ENCODE data around the gene CC2D1A.
"Not testable (repeated sequence)": the region's sequence is repeated elsewhere in the genome, so short reads cannot be mapped to it uniquely, and the experiment has no call there.

The CC2D1A gene

DNA sequence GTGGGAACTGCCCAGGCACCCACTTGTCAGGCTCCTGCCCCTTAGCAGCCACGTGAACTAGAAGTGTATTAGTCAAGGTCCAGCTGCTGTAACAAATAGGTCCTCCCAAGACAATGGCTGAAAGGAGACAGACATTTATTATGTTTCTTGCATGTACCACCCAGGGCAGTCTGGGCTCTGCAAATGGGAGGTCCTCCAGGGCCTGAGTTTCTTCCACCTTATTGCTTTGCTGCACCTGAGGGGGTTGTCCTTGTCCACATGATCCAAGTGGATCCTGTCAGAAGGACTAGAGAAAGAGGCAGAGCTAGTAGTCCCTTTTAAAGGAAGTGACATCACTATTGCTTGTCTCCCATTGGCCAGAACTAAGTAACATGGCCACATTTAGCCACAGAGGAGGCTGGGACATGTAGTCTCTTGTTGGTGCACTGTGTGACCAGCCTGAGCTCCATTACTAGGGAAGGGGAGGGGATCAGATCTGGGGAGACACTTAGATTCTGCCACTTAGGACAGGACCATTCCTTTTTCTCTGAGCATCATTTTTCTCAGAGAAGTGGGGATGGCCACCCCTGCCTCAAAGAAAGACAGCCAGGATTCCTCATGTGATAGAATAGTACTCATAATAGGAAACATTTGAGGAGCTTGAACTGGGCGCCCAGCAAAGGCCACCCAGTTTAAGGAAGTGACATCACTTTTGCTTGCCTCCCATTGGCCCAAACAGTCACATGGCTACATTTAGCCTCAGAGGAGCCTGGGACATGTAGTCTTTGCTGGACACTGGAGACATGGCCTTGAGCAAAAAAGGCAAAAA lies 15.1 kb downstream of the CC2D1A start:
- H3K27ac ChIP-seq: peak overlapping the region in 1 of 11 experiments; percentile 5; a peak in 1 of 22 replicates
- H3K4me2 ChIP-seq: no peak overlapping the region
- H4K20me1 ChIP-seq: no peaks in the 10 kb centered on the region; a peak in 1 of 22 replicates
- H3K4me1 ChIP-seq: peaks cover 0 to 2% (median under 1%) of the 10 kb centered on the region in 10 experiments; a peak in 8 of 20 replicates
- no peaks in the 10 kb centered on the region for H3K27me3 ChIP-seq
- H3K9ac ChIP-seq: no peak overlapping the region
- no peak for TF ChIP-seq Cebpa-rat (IDR thresholded peaks at IDR 0.05)
- peaks cover 87 to 97% (median 93%) of the 10 kb centered on the region in 11 experiments for H3K36me3 ChIP-seq
- H3K9me3 ChIP-seq (replicated peaks in 1 of 11): peaks cover 7 to 16% (median 11%) of the 10 kb centered on the region in 11 experiments; a peak in 21 of 22 replicates
- H3K4me3 ChIP-seq: no peak overlapping the region

DNA sequence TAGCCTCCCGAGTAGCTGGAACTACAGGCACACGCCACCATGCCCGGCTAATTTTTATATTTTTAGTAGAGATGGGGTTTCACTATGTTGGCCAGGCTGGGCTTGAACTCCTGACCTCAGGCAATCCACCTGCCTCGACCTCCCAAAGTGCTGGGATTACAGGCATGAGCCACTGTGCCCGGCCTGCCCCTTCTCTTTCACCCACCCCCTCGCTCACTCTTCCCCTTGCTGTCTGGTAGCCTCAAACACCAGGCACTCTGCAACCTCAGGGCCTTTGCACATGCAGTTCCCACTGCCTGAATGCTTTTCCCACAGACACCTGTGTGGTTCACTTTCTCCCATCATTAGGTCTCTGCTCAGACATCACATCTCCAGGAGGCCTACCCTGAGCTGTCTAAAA lies 16.1 kb downstream of the CC2D1A start:
- not testable (repeated sequence) for H3K4me2 ChIP-seq, H3K27ac ChIP-seq, H3K4me3 ChIP-seq, H4K20me1 ChIP-seq, H3K9ac ChIP-seq, H3K27me3 ChIP-seq
- peaks cover 7 to 16% (median 11%) of the 10 kb centered on the region in 11 experiments; a peak in 21 of 22 replicates for H3K9me3 ChIP-seq (replicated peaks in 1 of 11)
- H3K4me1 ChIP-seq: peaks cover 0 to 12% (median 5%) of the 10 kb centered on the region in 10 experiments; a peak in 9 of 20 replicates
- peaks cover 89 to 97% (median 94%) of the 10 kb centered on the region in 11 experiments for H3K36me3 ChIP-seq

DNA sequence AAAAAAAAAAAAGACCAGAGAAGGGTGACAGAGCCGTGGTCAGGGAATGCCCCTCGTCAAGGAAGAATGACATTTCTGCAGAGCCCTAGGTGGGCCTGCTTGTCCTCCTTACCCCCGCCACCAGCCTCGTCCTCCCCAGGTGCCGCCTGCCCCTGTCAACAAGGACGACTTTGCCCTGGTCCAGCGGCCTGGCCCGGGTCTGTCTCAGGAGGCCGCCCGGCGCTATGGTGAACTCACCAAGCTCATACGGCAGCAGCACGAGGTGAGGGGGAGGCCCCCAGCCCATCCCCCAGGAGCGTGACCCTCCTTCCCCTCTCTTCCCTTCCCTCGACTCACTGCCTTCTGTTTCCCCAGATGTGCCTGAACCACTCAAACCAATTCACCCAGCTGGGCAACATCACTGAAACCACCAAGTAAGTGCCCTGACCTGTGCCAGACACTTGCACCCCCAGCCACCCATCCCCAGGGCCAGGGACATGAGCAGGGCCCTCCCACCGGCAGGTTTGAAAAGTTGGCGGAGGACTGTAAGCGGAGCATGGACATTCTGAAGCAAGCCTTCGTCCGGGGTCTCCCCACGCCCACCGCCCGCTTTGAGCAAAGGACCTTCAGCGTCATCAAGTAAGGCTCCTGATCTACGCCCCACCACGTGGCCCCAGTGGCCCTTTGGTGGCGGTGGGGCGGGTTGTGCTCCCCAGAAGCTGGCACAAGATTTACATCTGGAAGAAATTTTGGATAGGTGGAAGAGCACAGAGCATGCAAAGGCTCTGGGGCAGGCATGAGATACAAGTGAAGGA lies 17.4 kb downstream of the CC2D1A start:
- H3K9ac ChIP-seq: no peak overlapping the region
- peaks cover 7 to 16% (median 11%) of the 10 kb centered on the region in 11 experiments; a peak in 21 of 22 replicates for H3K9me3 ChIP-seq (replicated peaks in 1 of 11)
- H3K27me3 ChIP-seq: no peaks in the 10 kb centered on the region
- no peak overlapping the region for H3K4me3 ChIP-seq
- H3K4me2 ChIP-seq: no peak overlapping the region
- TF ChIP-seq Cebpa-rat (IDR thresholded peaks at IDR 0.05): no peak
- H3K4me1 ChIP-seq: peaks cover 0 to 15% (median 6%) of the 10 kb centered on the region in 10 experiments; a peak in 9 of 20 replicates
- peaks cover 91 to 96% (median 94%) of the 10 kb centered on the region in 11 experiments for H3K36me3 ChIP-seq
- H4K20me1 ChIP-seq: peaks cover 0 to 6% (median 0%) of the 10 kb centered on the region in 11 experiments; a peak in 2 of 22 replicates
- no peak overlapping the region for H3K27ac ChIP-seq

DNA sequence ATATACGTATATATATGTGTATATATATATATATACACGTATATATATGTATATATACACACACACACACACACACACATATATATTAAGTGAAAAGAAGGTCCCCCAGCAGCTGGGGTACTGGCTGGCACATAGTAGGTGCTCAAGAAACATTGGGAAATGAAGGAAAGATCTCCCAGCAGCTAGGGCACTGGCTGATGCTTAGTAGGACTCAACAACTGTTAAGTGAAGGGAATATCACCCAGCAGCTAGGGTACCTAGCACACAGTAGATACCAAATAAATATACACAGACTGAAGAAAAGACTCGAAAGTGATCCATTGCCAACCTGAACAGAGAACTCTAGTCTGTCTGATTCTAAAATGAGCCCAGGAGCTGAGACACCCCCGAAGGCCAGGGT lies 20.0 kb downstream of the CC2D1A start:
- peaks cover 0 to 13% (median 0%) of the 10 kb centered on the region in 11 experiments; a peak in 4 of 22 replicates for H4K20me1 ChIP-seq
- no peak for TF ChIP-seq Cebpa-rat (IDR thresholded peaks at IDR 0.05)
- H3K4me1 ChIP-seq: peaks cover 0 to 15% (median 6%) of the 10 kb centered on the region in 10 experiments; a peak in 10 of 20 replicates
- no peaks in the 10 kb centered on the region for H3K27me3 ChIP-seq
- no peak overlapping the region for H3K9ac ChIP-seq
- peaks cover under 1 to 6% (median 4%) of the 10 kb centered on the region in 11 experiments; a peak in 21 of 22 replicates for H3K9me3 ChIP-seq (replicated peaks in 1 of 11)
- H3K27ac ChIP-seq: peak overlapping the region in 2 of 11 experiments; percentile 20 to 32; a peak in 2 of 22 replicates
- no peak overlapping the region for H3K4me3 ChIP-seq
- H3K36me3 ChIP-seq: peaks cover 75 to 90% (median 82%) of the 10 kb centered on the region in 11 experiments
- H3K4me2 ChIP-seq: peak overlapping the region in 5 of 11 experiments; percentile 22 to 63 (median 57); a peak in 7 of 22 replicates

DNA sequence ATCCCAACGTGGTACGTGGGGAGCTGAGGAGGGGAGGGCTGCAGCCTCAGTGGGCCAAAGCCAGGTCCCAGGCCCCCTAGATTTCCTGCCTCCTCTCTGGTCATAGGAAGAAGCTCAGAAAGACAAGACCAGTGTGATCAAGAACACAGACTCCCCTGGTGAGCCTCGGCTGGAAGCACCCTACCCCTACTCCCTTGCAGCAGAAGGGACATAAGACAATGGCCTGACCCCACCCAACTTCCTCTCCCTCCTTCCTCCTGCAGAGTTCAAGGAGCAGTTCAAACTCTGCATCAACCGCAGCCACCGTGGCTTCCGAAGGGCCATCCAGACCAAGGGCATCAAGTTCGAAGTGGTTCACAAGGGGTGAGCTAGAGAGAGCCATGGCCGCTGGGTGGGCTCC lies 20.7 kb downstream of the CC2D1A start:
- Histone ChIP-seq H3K4me1 (peaks cover 0 to 15% (median 6%) of the 10 kb centered on the region in 10 experiments; a peak in 10 of 20 replicates), H3K4me3 (no peak overlapping the region), H3K27me3 (no peaks in the 10 kb centered on the region), H3K36me3 (peaks cover 70 to 89% (median 82%) of the 10 kb centered on the region in 11 experiments), H3K9me3 (replicated peaks in 1 of 11) (no peaks in the 10 kb centered on the region), H3K9ac (peak overlapping the region in 1 of 11 experiments; percentile 8; a peak in 1 of 22 replicates), H3K4me2 (peak overlapping the region in 5 of 11 experiments; percentile 22 to 63 (median 57); a peak in 9 of 22 replicates), H3K27ac (peak overlapping the region in 2 of 11 experiments; percentile 20 to 32; a peak in 4 of 22 replicates), H4K20me1 (peaks cover 0 to 13% (median 0%) of the 10 kb centered on the region in 11 experiments; a peak in 4 of 22 replicates)
- TF ChIP-seq Cebpa-rat (IDR thresholded peaks at IDR 0.05): no peak

DNA sequence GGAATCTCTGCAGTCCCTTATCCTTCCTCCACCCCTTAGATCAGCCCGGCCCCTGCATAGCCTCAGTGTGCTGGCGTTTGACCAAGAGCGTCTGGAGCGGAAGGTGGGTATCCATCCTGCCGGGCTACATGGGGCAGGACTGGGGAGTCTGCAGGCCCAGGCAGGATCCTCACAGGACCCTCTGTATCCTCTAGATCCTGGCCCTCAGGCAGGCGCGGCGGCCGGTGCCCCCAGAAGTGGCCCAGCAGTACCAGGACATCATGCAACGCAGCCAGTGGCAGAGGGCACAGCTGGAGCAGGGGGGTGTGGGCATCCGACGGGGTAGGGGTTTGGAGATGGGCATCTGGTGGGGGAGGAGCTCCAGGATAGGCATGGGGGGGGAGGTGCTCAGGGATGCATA lies 23.3 kb downstream of the CC2D1A start:
- no peak overlapping the region for H3K4me3 ChIP-seq
- no peak overlapping the region for H3K4me2 ChIP-seq
- H3K36me3 ChIP-seq: peaks cover 45 to 63% (median 57%) of the 10 kb centered on the region in 11 experiments
- H3K9me3 ChIP-seq (replicated peaks in 1 of 11): no peaks in the 10 kb centered on the region
- H3K9ac ChIP-seq: no peak overlapping the region
- no peaks in the 10 kb centered on the region for H3K27me3 ChIP-seq
- no peak overlapping the region for H3K27ac ChIP-seq
- H3K4me1 ChIP-seq: peaks cover 0 to 15% (median 6%) of the 10 kb centered on the region in 10 experiments; a peak in 10 of 20 replicates
- no peak for TF ChIP-seq Cebpa-rat (IDR thresholded peaks at IDR 0.05)
- peaks cover 0 to 19% (median 0%) of the 10 kb centered on the region in 11 experiments; a peak in 5 of 22 replicates for H4K20me1 ChIP-seq

DNA sequence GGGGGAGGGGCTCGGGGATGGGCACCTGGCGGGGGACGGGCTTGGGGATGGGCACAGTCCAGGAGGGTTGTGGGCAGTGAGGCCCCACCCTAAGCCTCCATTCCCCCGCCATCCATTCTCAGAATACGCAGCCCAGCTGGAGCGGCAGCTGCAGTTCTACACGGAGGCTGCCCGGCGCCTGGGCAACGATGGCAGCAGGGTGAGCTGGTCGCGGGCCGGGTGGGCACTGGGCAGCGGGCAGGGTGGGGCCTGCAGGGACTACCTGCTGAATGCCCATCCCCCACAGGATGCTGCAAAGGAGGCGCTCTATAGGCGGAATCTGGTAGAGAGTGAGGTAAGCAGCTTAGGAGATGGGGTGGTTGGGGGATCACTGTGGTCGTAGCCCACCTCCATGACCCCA lies 24.0 kb downstream of the CC2D1A start:
- H3K4me3 ChIP-seq: no peak overlapping the region
- no peak for TF ChIP-seq Cebpa-rat (IDR thresholded peaks at IDR 0.05)
- H3K27me3 ChIP-seq: no peaks in the 10 kb centered on the region
- H3K36me3 ChIP-seq: peaks cover 39 to 57% (median 52%) of the 10 kb centered on the region in 11 experiments
- H3K9me3 ChIP-seq (replicated peaks in 1 of 11): no peaks in the 10 kb centered on the region
- no peak overlapping the region for H3K9ac ChIP-seq
- H3K4me1 ChIP-seq: peaks cover 0 to 15% (median 6%) of the 10 kb centered on the region in 10 experiments; a peak in 10 of 20 replicates
- H3K4me2 ChIP-seq: no peak overlapping the region
- H4K20me1 ChIP-seq: peaks cover 0 to 19% (median 0%) of the 10 kb centered on the region in 11 experiments; a peak in 5 of 22 replicates
- H3K27ac ChIP-seq: no peak overlapping the region

DNA sequence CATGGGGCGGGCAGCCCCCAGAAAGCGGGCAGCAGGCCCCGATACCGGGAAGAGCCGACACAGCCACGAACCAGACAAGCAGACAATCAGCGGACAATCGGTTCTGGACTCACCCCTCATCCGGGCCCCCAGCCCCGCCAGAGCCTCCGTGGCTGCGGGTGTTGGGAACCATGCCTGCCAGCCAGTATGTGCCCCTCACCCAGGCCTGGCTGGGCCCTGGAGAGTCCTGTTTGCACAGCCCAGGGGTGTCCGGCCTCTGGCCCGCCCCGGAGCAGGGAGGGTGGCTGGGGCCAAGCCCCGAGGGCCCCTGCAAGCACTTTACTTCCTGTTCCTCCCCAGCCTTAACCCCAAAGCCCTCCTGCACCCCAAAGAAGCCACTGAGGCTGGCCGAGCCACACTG lies 24.4 kb downstream of the CC2D1A start:
- Histone ChIP-seq H3K4me1 (peaks cover 0 to 16% (median 6%) of the 10 kb centered on the region in 10 experiments; a peak in 10 of 20 replicates), H3K36me3 (peaks cover 34 to 52% (median 47%) of the 10 kb centered on the region in 11 experiments), H3K27ac (no peak overlapping the region; a peak in 1 of 22 replicates), H3K9ac (0 out of 22 replicates have a peak overlapping the region, but pooled peaks of 1 of the 11 experiments have one; percentile 18), H3K9me3 (replicated peaks in 1 of 11) (no peaks in the 10 kb centered on the region), H3K27me3 (no peaks in the 10 kb centered on the region), H3K4me2 (no peak overlapping the region), H4K20me1 (peaks cover 0 to 19% (median 0%) of the 10 kb centered on the region in 11 experiments; a peak in 5 of 22 replicates), H3K4me3 (no peak overlapping the region)
- TF ChIP-seq Cebpa-rat (IDR thresholded peaks at IDR 0.05): no peak

Measured in BLaER1 treated with 17β-estradiol and CSF1 and Interleukin-3, amounts not matched to agents 10 nM and 100 nM (cell line).